ENCODE measurements around the gene COX7A2L.

The COX7A2L gene

GRCh38 chr2:42324244-42324643 lies 36.8 kb downstream of the COX7A2L start:
- H3K9me3 ChIP-seq (ENCODE audit: control insufficient read depth in 2 of 2, low read length in 2 of 2) = no peaks in the 10 kb centered on the region
- no peaks in the 10 kb centered on the region for H3K4me1 ChIP-seq (ENCODE audit: control insufficient read depth in 2 of 2, insufficient read depth in 2 of 2, low read length in 2 of 2)
- H3K4me3 ChIP-seq (ENCODE audit: low read length in 2 of 2) = no peak overlapping the region
- no peaks in the 10 kb centered on the region for H3K27me3 ChIP-seq (ENCODE audit: control insufficient read depth in 2 of 2, insufficient read depth in 2 of 2, low read length in 2 of 2)
- H3K9ac ChIP-seq (ENCODE audit: low read depth in 1 of 2, low read length in 2 of 2) = no peak overlapping the region
- peaks cover 18 to 27% of the 10 kb centered on the region in 2 donors for H3K36me3 ChIP-seq (ENCODE audit: control insufficient read depth in 2 of 2, insufficient read depth in 2 of 2, low read length in 2 of 2)
- no peak overlapping the region for H3K27ac ChIP-seq (ENCODE audit: low read depth in 2 of 2, low read length in 2 of 2)

- Histone ChIP-seq H3K4me1 (ENCODE audit: control insufficient read depth in 2 of 2, insufficient read depth in 2 of 2, low read length in 2 of 2) (no peaks in the 10 kb centered on the region), H3K27me3 (ENCODE audit: control insufficient read depth in 2 of 2, insufficient read depth in 2 of 2, low read length in 2 of 2) (no peaks in the 10 kb centered on the region), H3K36me3 (ENCODE audit: control insufficient read depth in 2 of 2, insufficient read depth in 2 of 2, low read length in 2 of 2) (peaks cover 25 to 29% of the 10 kb centered on the region in 2 donors)
These were observed 39.5 kb downstream of the COX7A2L start for GRCh38 chr2:42321452-42322064.

GRCh38 chr2:42319265-42319664 lies 41.8 kb downstream of the COX7A2L start:
- H3K4me3 ChIP-seq (ENCODE audit: low read length in 2 of 2) = no peak overlapping the region
- H3K9ac ChIP-seq (ENCODE audit: low read depth in 1 of 2, low read length in 2 of 2) = no peak overlapping the region
- H3K27me3 ChIP-seq (ENCODE audit: control insufficient read depth in 2 of 2, insufficient read depth in 2 of 2, low read length in 2 of 2) = no peaks in the 10 kb centered on the region
- H3K36me3 ChIP-seq (ENCODE audit: control insufficient read depth in 2 of 2, insufficient read depth in 2 of 2, low read length in 2 of 2) = peaks cover 20 to 31% of the 10 kb centered on the region in 2 donors
- H3K27ac ChIP-seq (ENCODE audit: low read depth in 2 of 2, low read length in 2 of 2) = no peak overlapping the region
- H3K9me3 ChIP-seq (ENCODE audit: control insufficient read depth in 2 of 2, low read length in 2 of 2) = no peaks in the 10 kb centered on the region
- no peaks in the 10 kb centered on the region for H3K4me1 ChIP-seq (ENCODE audit: control insufficient read depth in 2 of 2, insufficient read depth in 2 of 2, low read length in 2 of 2)

More at GRCh38 chr2:42321452-42322064, 39.5 kb downstream of the COX7A2L start:
- Histone ChIP-seq H3K9me3 (ENCODE audit: control insufficient read depth in 2 of 2, low read length in 2 of 2) (no peaks in the 10 kb centered on the region), H3K4me3 (ENCODE audit: low read length in 2 of 2) (no peak overlapping the region), H3K27ac (ENCODE audit: low read depth in 2 of 2, low read length in 2 of 2) (no peak overlapping the region), H3K9ac (ENCODE audit: low read depth in 1 of 2, low read length in 2 of 2) (no peak overlapping the region)

GRCh38 chr2:42317945-42318344 lies 43.1 kb downstream of the COX7A2L start:
- Histone ChIP-seq H3K36me3 (ENCODE audit: control insufficient read depth in 2 of 2, insufficient read depth in 2 of 2, low read length in 2 of 2) (peaks cover 20 to 31% of the 10 kb centered on the region in 2 donors), H3K27ac (ENCODE audit: low read depth in 2 of 2, low read length in 2 of 2) (no peak overlapping the region), H3K4me1 (ENCODE audit: control insufficient read depth in 2 of 2, insufficient read depth in 2 of 2, low read length in 2 of 2) (no peaks in the 10 kb centered on the region), H3K4me3 (ENCODE audit: low read length in 2 of 2) (no peak overlapping the region), H3K9me3 (ENCODE audit: control insufficient read depth in 2 of 2, low read length in 2 of 2) (no peaks in the 10 kb centered on the region), H3K9ac (ENCODE audit: low read depth in 1 of 2, low read length in 2 of 2) (no peak overlapping the region), H3K27me3 (ENCODE audit: control insufficient read depth in 2 of 2, insufficient read depth in 2 of 2, low read length in 2 of 2) (no peaks in the 10 kb centered on the region)

- H3K4me1 ChIP-seq (ENCODE audit: control insufficient read depth in 2 of 2, insufficient read depth in 2 of 2, low read length in 2 of 2) = no peaks in the 10 kb centered on the region
- no peak overlapping the region for H3K9ac ChIP-seq (ENCODE audit: low read depth in 1 of 2, low read length in 2 of 2)
- H3K27ac ChIP-seq (ENCODE audit: low read depth in 2 of 2, low read length in 2 of 2) = no peak overlapping the region
- H3K4me3 ChIP-seq (ENCODE audit: low read length in 2 of 2) = no peak overlapping the region
- H3K9me3 ChIP-seq (ENCODE audit: control insufficient read depth in 2 of 2, low read length in 2 of 2) = no peaks in the 10 kb centered on the region
- H3K27me3 ChIP-seq (ENCODE audit: control insufficient read depth in 2 of 2, insufficient read depth in 2 of 2, low read length in 2 of 2) = no peaks in the 10 kb centered on the region
- H3K36me3 ChIP-seq (ENCODE audit: control insufficient read depth in 2 of 2, insufficient read depth in 2 of 2, low read length in 2 of 2) = peaks cover 20 to 31% of the 10 kb centered on the region in 2 donors
These were observed 43.5 kb downstream of the COX7A2L start for GRCh38 chr2:42317486-42317885.

- Histone ChIP-seq H3K9ac (ENCODE audit: low read depth in 1 of 2, low read length in 2 of 2) (no peak overlapping the region), H3K36me3 (ENCODE audit: control insufficient read depth in 2 of 2, insufficient read depth in 2 of 2, low read length in 2 of 2) (peaks cover 20 to 31% of the 10 kb centered on the region in 2 donors), H3K4me1 (ENCODE audit: control insufficient read depth in 2 of 2, insufficient read depth in 2 of 2, low read length in 2 of 2) (peaks cover 0 to 2% of the 10 kb centered on the region in 2 donors), H3K9me3 (ENCODE audit: control insufficient read depth in 2 of 2, low read length in 2 of 2) (no peaks in the 10 kb centered on the region), H3K4me3 (ENCODE audit: low read length in 2 of 2) (no peak overlapping the region), H3K27ac (ENCODE audit: low read depth in 2 of 2, low read length in 2 of 2) (no peak overlapping the region), H3K27me3 (ENCODE audit: control insufficient read depth in 2 of 2, insufficient read depth in 2 of 2, low read length in 2 of 2) (no peaks in the 10 kb centered on the region)
These were observed 44.1 kb downstream of the COX7A2L start for GRCh38 chr2:42316910-42317309.

GRCh38 chr2:42315844-42316470 lies 45.1 kb downstream of the COX7A2L start:
- H3K9me3 ChIP-seq (ENCODE audit: control insufficient read depth in 2 of 2, low read length in 2 of 2) = no peaks in the 10 kb centered on the region
- no peak overlapping the region for H3K4me3 ChIP-seq (ENCODE audit: low read length in 2 of 2)
- H3K4me1 ChIP-seq (ENCODE audit: control insufficient read depth in 2 of 2, insufficient read depth in 2 of 2, low read length in 2 of 2) = peaks cover 0 to 4% of the 10 kb centered on the region in 2 donors
- H3K36me3 ChIP-seq (ENCODE audit: control insufficient read depth in 2 of 2, insufficient read depth in 2 of 2, low read length in 2 of 2) = peaks cover 20 to 31% of the 10 kb centered on the region in 2 donors
- H3K9ac ChIP-seq (ENCODE audit: low read depth in 1 of 2, low read length in 2 of 2) = no peak overlapping the region
- no peak overlapping the region for H3K27ac ChIP-seq (ENCODE audit: low read depth in 2 of 2, low read length in 2 of 2)
- no peaks in the 10 kb centered on the region for H3K27me3 ChIP-seq (ENCODE audit: control insufficient read depth in 2 of 2, insufficient read depth in 2 of 2, low read length in 2 of 2)

GRCh38 chr2:42314892-42315468 lies 46.0 kb downstream of the COX7A2L start:
- H3K9me3 ChIP-seq (ENCODE audit: control insufficient read depth in 2 of 2, low read length in 2 of 2) = no peaks in the 10 kb centered on the region
- no peak overlapping the region for H3K27ac ChIP-seq (ENCODE audit: low read depth in 2 of 2, low read length in 2 of 2)
- peaks cover 0 to 4% of the 10 kb centered on the region in 2 donors for H3K4me1 ChIP-seq (ENCODE audit: control insufficient read depth in 2 of 2, insufficient read depth in 2 of 2, low read length in 2 of 2)
- peaks cover 14 to 26% of the 10 kb centered on the region in 2 donors for H3K36me3 ChIP-seq (ENCODE audit: control insufficient read depth in 2 of 2, insufficient read depth in 2 of 2, low read length in 2 of 2)
- no peaks in the 10 kb centered on the region for H3K27me3 ChIP-seq (ENCODE audit: control insufficient read depth in 2 of 2, insufficient read depth in 2 of 2, low read length in 2 of 2)
- no peak overlapping the region for H3K9ac ChIP-seq (ENCODE audit: low read depth in 1 of 2, low read length in 2 of 2)
- no peak overlapping the region for H3K4me3 ChIP-seq (ENCODE audit: low read length in 2 of 2)

- no peak overlapping the region for H3K9ac ChIP-seq (ENCODE audit: low read depth in 1 of 2, low read length in 2 of 2)
- H3K27ac ChIP-seq (ENCODE audit: low read depth in 2 of 2, low read length in 2 of 2) = no peak overlapping the region
- no peaks in the 10 kb centered on the region for H3K27me3 ChIP-seq (ENCODE audit: control insufficient read depth in 2 of 2, insufficient read depth in 2 of 2, low read length in 2 of 2)
- H3K36me3 ChIP-seq (ENCODE audit: control insufficient read depth in 2 of 2, insufficient read depth in 2 of 2, low read length in 2 of 2) = peaks cover 14 to 16% of the 10 kb centered on the region in 2 donors
- no peak overlapping the region for H3K4me3 ChIP-seq (ENCODE audit: low read length in 2 of 2)
- H3K4me1 ChIP-seq (ENCODE audit: control insufficient read depth in 2 of 2, insufficient read depth in 2 of 2, low read length in 2 of 2) = peaks cover 0 to 4% of the 10 kb centered on the region in 2 donors
- no peaks in the 10 kb centered on the region for H3K9me3 ChIP-seq (ENCODE audit: control insufficient read depth in 2 of 2, low read length in 2 of 2)
These were observed 48.9 kb downstream of the COX7A2L start for GRCh38 chr2:42312106-42312505.

GRCh38 chr2:42310007-42310515 lies 51.0 kb downstream of the COX7A2L start:
- H3K36me3 ChIP-seq (ENCODE audit: control insufficient read depth in 2 of 2, insufficient read depth in 2 of 2, low read length in 2 of 2) = peaks cover 7 to 22% of the 10 kb centered on the region in 2 donors

More at GRCh38 chr2:42310007-42310515, 51.0 kb downstream of the COX7A2L start:
- no peak overlapping the region for H3K4me3 ChIP-seq (ENCODE audit: low read length in 2 of 2)
- no peak overlapping the region for H3K9ac ChIP-seq (ENCODE audit: low read depth in 1 of 2, low read length in 2 of 2)
- H3K27ac ChIP-seq (ENCODE audit: low read depth in 2 of 2, low read length in 2 of 2) = no peak overlapping the region
- H3K9me3 ChIP-seq (ENCODE audit: control insufficient read depth in 2 of 2, low read length in 2 of 2) = no peaks in the 10 kb centered on the region
- no peaks in the 10 kb centered on the region for H3K27me3 ChIP-seq (ENCODE audit: control insufficient read depth in 2 of 2, insufficient read depth in 2 of 2, low read length in 2 of 2)
- H3K4me1 ChIP-seq (ENCODE audit: control insufficient read depth in 2 of 2, insufficient read depth in 2 of 2, low read length in 2 of 2) = peaks cover 0 to 4% of the 10 kb centered on the region in 2 donors
